Liver (tissue), 9 donors: Measurements from ENCODE around the gene AQR. TPM values are rescaled to one million over a fixed set of nuclear protein-coding genes. Genes with fewer than 3 reads are reported as not detected.

ENCODE experiments used
- DNase-seq: peaks from one replicate; pipeline ENCODE4 v3.0.0-alpha.2; 2017; ENCODE audit warnings: low spot score
- H3K27ac ChIP-seq, 2 donors: one replicate each; pipeline ENCODE4 v1.7.0; 2013; ENCODE audit warnings: inconsistent platforms in 2 of 2, low read length in 2 of 2, control low read depth in 1 of 2, low read depth in 1 of 2, mild to moderate bottlenecking in 1 of 2
- H3K27me3 ChIP-seq, 4 donors: one replicate each; pipeline versions ENCODE4 v1.6.1 to v1.7.0; 2013; ENCODE audit warnings: low read length in 3 of 4, inconsistent platforms in 1 of 4, mild to moderate bottlenecking in 1 of 4, moderate library complexity in 1 of 4; ENCODE audit not compliant: control insufficient read depth in 4 of 4, insufficient read depth in 4 of 4
- H3K36me3 ChIP-seq, 4 donors: one replicate each; pipeline versions ENCODE4 v1.6.1 to v1.7.0; 2013; ENCODE audit warnings: low read length in 3 of 4, mild to moderate bottlenecking in 3 of 4, low read depth in 1 of 4, moderate library complexity in 1 of 4; ENCODE audit not compliant: control insufficient read depth in 4 of 4, insufficient read depth in 3 of 4
- H3K4me1 ChIP-seq, 4 donors: one replicate each; pipeline versions ENCODE4 v1.6.1 to v1.7.0; 2013; ENCODE audit warnings: low read length in 3 of 4, mild to moderate bottlenecking in 3 of 4, moderate library complexity in 1 of 4; ENCODE audit not compliant: control insufficient read depth in 4 of 4, insufficient read depth in 4 of 4
- H3K4me3 ChIP-seq, 3 donors: one replicate each; pipeline versions ENCODE4 v1.6.1 to v1.7.0; 2013; ENCODE audit warnings: low read length in 3 of 3, control low read depth in 1 of 3, low read depth in 1 of 3, mild to moderate bottlenecking in 1 of 3
- H3K9ac ChIP-seq, 2 donors: one replicate each; pipeline ENCODE4 v1.7.0; 2013; ENCODE audit warnings: low read length in 2 of 2, mild to moderate bottlenecking in 2 of 2, moderate library complexity in 2 of 2, control low read depth in 1 of 2, low read depth in 1 of 2
- H3K9me3 ChIP-seq, 4 donors: one replicate each; pipeline versions ENCODE4 v1.6.1 to v1.7.0; 2013; ENCODE audit warnings: low read length in 3 of 4; ENCODE audit not compliant: control insufficient read depth in 4 of 4
- ATF3 ChIP-seq: IDR thresholded peaks from 2 replicates; pipeline ENCODE4 v1.6.1; 2016; ENCODE audit warnings: antibody characterized with exemption
- CTCF ChIP-seq: fragments of 150-350 bp; IDR thresholded peaks from 2 replicates; pipeline ENCODE4 v1.5.1; 2017; ENCODE audit warnings: improper control_type of control experiment, low read depth, low read length; ENCODE audit not compliant: missing input control
- EGR1 ChIP-seq, 2 donors: IDR thresholded peaks; 2 replicates each; pipeline ENCODE4 v1.6.1; 2016 to 2018; ENCODE audit warnings: antibody characterized with exemption in 2 of 2, low read depth in 2 of 2
- FOXA1 ChIP-seq: IDR thresholded peaks from 2 replicates; pipeline ENCODE4 v1.6.1; 2016; ENCODE audit warnings: antibody characterized with exemption
- FOXA2 ChIP-seq: IDR thresholded peaks from 2 replicates; pipeline ENCODE4 v1.6.1; 2016; ENCODE audit warnings: antibody characterized with exemption
- GABPA ChIP-seq, 2 donors: IDR thresholded peaks in 1 of 2; conservative IDR thresholded peaks in 1 of 2; 2 replicates each; pipeline ENCODE4 v1.6.1; 2016; ENCODE audit warnings: antibody characterized with exemption in 2 of 2, mild to moderate bottlenecking in 1 of 2, moderate library complexity in 1 of 2
- HNF4A ChIP-seq, 2 donors: conservative IDR thresholded peaks; 2 replicates each; pipeline ENCODE4 v1.6.1; 2016; ENCODE audit warnings: antibody characterized with exemption in 2 of 2, mild to moderate bottlenecking in 2 of 2
- HNF4G ChIP-seq: IDR thresholded peaks from 2 replicates; pipeline ENCODE4 v1.6.1; 2016; ENCODE audit warnings: antibody characterized with exemption
- JUND ChIP-seq, 2 donors: IDR thresholded peaks; 2 replicates each; pipeline ENCODE4 v1.6.1; 2016; ENCODE audit warnings: antibody characterized with exemption in 2 of 2
- MAX ChIP-seq: IDR thresholded peaks from 2 replicates; pipeline ENCODE4 v1.6.1; 2016; ENCODE audit warnings: antibody characterized with exemption
- NR2F2 ChIP-seq: IDR thresholded peaks from 2 replicates; pipeline ENCODE4 v1.6.1; 2016; ENCODE audit warnings: antibody characterized with exemption
- RAD21 ChIP-seq, 2 donors: IDR thresholded peaks; 2 replicates each; pipeline ENCODE4 v1.6.1; 2016; ENCODE audit warnings: antibody characterized with exemption in 2 of 2, mild to moderate bottlenecking in 2 of 2
- REST ChIP-seq: IDR thresholded peaks from 2 replicates; pipeline ENCODE4 v1.6.1; 2016; ENCODE audit warnings: antibody characterized with exemption, mild to moderate bottlenecking
- RXRA ChIP-seq, 2 donors: IDR thresholded peaks; 2 replicates each; pipeline ENCODE4 v1.6.1; 2017 to 2018; ENCODE audit warnings: antibody characterized with exemption in 2 of 2, mild to moderate bottlenecking in 1 of 2
- SP1 ChIP-seq: IDR thresholded peaks from 2 replicates; pipeline ENCODE4 v1.6.1; 2018; ENCODE audit warnings: antibody characterized with exemption, mild to moderate bottlenecking
- TAF1 ChIP-seq: conservative IDR thresholded peaks from 2 replicates; pipeline ENCODE4 v1.6.1; 2016; ENCODE audit warnings: antibody characterized with exemption, mild to moderate bottlenecking
- YY1 ChIP-seq: IDR thresholded peaks from 2 replicates; pipeline ENCODE4 v1.6.1; 2016; ENCODE audit warnings: antibody characterized with exemption, mild to moderate bottlenecking
- ZBTB33 ChIP-seq: IDR thresholded peaks from 2 replicates; pipeline ENCODE4 v1.6.1; 2016; ENCODE audit warnings: antibody characterized with exemption
- WGBS: extraction: QIAGEN DNeasy Blood & Tissue Kit; methylation state at CpG from one replicate; pipeline ENCODE4 v1.1.7; 2013; 5-methylcytosine and 5-hydroxymethylcytosine counted together
- polyA plus RNA-seq, 2 donors: library from polyadenylated mRNA; stranded (reverse) in 1 of 2; unstranded in 1 of 2; fragments of 200-250 nt in 1 of 2; fragments of >200 nt in 1 of 2; fragmentation: Nextera tagmentation in 1 of 2; extraction: Ambion mirVana in 1 of 2; gene quantifications; one replicate each; pipeline versions ENCODE4 v1.2.1 to v1.2.3, GENCODE V29; 2013 to 2015
- total RNA-seq, 2 donors: library from RNA; depleted of rRNA; stranded (reverse); fragments of >200 nt; gene quantifications; one replicate each; pipeline ENCODE4 v1.2.3, GENCODE V29; 2014
- donor health status: healthy.
- donor health status: healthy.
- donor health status: healthy.
- donor health status: healthy.
- donor health status: healthy.

The AQR gene
- total and polyA plus RNA-seq, 4 donors, result 3.4 to 14.3 (median 8.7) TPM

GRCh38 chr15:34837246-34838016, 132.1 kb downstream of the AQR start:
- Histone ChIP-seq H3K9me3 (no peaks in the 10 kb centered on the region), H3K36me3 (no peaks in the 10 kb centered on the region), H3K4me1 (no peaks in the 10 kb centered on the region), H3K27ac (no peak overlapping the region), H3K4me3 (no peak overlapping the region), H3K27me3 (no peaks in the 10 kb centered on the region), H3K9ac (no peak overlapping the region)
- DNase-seq, result no peak
- TF ChIP-seq YY1 (no peak), RXRA (IDR thresholded peaks at IDR 0.05) (no peak), SP1 (no peak), NR2F2 (no peak), ZBTB33 (no peak), ATF3 (no peak), MAX (no peak), REST (no peak), RAD21 (IDR thresholded peaks at IDR 0.05) (no peak), FOXA1 (no peak), JUND (IDR thresholded peaks at IDR 0.05) (no peak), EGR1 (IDR thresholded peaks at IDR 0.05; ENCODE audit: low read depth in 2 of 2) (no peak), FOXA2 (no peak), TAF1 (no peak), CTCF (no peak), HNF4G (no peak), GABPA (IDR thresholded peaks at IDR 0.05 in 1 of 2, conservative IDR thresholded peaks at IDR 0.05 in 1 of 2) (no peak), HNF4A (conservative IDR thresholded peaks at IDR 0.05) (no peak)
- 73% methylated on average over 6 of the region's 6 CpGs for WGBS
